ENCODE measurements around the gene MED12L.

The MED12L gene

DNA sequence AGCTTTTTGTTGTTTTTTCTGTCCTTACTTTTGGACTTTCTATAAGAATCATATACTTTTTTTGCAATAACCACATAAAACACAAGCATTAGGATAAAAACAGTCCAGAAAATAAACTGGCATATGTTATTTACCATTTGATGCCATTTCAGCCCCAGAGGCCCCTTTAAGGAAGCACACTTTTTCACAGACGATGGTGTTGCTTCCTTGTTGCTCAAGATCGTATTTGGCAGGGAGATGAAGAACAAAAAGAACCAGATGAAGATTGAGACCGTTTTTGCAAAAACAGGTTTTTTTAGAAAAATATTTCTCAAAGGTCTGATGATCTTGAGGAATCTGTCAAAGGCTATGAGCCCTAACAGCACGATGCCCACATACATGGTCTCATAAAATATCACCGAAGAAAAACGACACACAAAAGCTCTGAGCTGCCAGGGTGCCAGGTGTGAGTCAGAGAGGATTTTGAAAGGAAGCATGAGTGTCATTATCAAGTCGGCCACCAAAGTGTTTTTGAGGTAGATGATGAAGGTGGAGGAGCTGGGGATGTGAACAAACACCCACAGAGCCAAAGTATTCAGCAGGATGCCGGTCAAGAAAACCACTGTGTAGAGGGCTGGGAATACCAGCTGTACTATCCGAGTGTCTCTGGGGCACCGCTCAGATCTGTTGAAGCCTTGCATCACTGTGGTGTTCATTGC lies 243.0 kb downstream of the MED12L start:
- no peak for DNase-seq

- DNase-seq: no peak
Measured at GRCh38 chr3:151329363-151329762, 243.9 kb downstream of the MED12L start, which contains the start of gene P2RY13. Gene P2RY13, minus strand, starts transcription at chr3:151329549. Its CDS starts 21 bp downstream, at chr3:151329528.

DNA sequence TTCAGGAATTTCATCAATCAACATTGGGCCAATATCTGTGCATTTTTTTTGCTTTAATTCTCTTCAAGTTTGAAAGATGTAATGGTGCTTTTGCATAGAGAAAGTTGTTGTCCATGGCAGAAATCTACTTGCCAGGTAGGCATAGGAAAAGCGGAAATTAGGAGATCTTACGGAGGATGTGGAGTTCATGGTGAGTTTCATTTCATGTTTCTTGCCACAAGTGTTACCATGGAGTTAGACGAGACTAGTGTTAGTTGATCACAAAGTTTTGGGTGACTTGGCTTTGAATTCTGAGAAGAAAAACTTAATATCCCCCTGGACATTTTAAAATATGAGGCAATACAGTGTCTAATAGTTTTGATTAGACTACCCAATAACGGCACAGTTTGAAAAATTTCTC lies 244.9 kb downstream of the MED12L start:
- no peak for DNase-seq

DNA sequence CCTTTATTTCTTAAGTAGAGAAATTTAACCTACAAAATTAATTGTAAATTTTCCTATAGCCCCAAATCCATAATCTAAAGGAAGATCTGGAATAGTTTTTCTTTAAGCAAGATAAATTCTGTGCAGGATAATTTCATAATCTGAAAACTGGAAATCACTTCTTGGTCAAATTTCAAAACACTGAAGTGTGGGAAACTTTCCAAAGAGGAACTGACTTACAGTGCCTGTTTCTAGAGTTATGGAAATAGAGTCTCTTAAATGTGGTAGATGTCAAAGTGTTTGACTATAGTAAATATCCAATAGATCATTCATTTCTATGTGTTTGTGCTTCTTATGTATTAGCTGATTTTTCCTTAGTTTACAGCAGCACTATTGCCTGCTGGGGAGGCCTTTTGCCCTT lies 245.4 kb downstream of the MED12L start:
- no peak for DNase-seq

DNA sequence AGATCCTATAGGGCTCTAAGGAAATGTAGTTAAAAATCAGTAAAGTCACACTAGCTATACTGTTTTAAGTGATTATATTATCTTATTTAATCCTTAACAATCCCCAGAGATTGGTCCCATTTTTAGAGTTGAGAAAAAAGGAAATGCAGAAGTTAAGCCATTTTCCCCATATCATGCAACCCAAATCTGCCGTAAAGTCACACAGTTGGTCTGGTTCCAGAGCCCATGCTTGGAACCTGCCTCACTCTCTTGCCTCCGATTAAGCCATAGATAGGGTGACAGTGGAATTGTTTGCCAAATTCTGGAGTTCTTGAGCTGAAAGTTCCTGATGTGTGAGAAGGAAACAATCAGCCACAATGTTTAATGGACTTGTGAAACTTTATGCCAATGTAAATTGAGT lies 246.2 kb downstream of the MED12L start:
- DNase-seq: no peak

- no peak for DNase-seq
Measured at GRCh38 chr3:151345859-151346258, 260.4 kb downstream of the MED12L start.

- no peak for DNase-seq
Measured at GRCh38 chr3:151346292-151346691, 260.8 kb downstream of the MED12L start.

DNA sequence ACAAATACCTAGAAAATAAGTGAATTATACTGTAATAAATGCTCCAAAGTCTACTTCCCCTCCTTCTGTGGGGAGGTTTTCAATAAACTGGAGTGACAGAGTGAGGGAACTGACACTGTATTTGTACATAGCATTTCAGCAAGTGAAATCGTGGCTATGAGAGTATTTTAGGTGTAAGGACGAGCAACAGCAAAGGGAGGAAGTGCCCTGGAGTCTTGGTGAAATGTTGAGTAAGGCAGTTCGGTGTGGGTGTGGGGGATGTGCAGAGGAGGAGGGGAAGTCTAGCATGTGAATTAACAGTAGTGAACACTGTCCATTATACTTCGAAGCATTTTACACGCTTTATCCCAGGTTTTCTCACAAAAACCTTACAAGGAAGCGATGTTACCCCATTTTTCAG lies 262.0 kb downstream of the MED12L start:
- DNase-seq: no peak

DNA sequence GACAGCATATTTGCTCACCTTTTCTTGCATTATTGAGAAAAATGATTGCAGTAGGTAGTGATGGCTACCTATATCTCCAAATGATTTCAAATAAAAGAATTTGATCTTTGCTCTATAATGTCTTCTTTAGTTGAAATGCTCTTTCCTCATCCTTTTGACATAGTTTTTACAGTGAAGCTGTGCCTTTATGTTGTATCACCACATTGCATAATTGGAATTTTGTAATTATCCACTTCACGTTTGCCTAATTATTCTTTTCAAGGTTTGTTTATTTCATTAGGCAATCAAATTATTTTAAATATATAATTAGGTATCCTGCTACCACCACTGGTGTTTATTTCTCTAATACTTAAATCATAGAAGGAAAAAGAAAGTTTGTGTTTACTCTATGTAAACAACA lies 265.2 kb downstream of the MED12L start:
- no peak for DNase-seq

DNA sequence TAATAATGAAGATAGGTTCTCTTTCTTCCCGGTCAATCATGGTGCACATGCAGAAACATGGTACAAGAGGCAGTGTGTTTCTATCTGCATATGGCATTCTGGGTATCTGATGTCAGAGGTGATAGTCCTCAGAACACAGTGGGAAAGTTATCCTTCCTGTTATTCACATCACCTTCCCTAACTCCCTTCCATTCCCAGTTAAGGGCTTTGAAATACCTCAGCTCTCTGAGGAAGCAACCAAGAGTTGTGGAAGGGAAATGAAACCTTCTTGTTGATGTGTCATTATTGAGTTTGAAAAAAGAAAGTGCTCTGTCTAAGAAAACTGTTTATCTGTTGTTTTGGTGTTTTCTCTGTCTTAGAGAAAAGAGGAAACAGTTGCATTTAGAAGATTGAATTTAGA lies 265.8 kb downstream of the MED12L start:
- DNase-seq: no peak

DNA sequence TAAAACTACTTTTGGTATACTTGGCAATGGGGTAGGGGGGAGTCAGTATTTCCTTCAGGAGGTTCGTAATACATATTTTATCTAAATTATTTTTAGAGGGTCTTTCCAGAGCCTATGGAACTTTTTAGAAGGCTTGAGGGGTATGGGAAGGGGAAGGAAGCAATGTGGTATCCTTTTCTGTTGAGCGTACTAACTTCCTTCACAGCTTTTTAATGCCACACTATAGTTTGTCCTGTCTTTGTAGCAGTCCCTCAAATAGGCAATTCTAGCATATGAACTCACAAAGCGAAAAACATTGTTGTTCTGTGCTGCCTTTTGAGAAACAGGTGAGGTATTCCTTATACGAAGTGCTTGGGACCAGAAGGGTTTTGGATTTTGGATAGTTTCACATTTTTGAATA lies 266.2 kb downstream of the MED12L start:
- no peak for DNase-seq

GRCh38 chr3:151356794-151357462 lies 271.5 kb downstream of the MED12L start:
- peak; percentile 7 for DNase-seq

DNA sequence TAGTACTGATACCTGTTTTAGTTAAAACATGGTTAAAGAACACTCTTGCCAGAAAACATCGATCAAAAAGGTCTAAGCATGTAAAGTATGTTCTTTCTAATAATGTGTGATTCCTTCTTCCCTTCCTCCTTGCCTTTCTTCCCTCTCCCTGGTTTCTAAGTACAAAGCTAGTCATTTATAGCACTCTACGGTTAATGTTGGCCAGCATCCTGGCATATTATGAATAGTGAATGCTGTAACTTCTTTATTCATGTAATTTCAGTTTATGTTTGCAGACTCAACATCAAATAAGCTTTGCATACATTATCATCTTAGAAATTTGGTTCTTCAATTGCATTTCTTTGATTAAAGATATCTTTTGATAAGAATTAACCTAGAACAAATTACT lies 272.0 kb downstream of the MED12L start:
- no peak for DNase-seq

DNA sequence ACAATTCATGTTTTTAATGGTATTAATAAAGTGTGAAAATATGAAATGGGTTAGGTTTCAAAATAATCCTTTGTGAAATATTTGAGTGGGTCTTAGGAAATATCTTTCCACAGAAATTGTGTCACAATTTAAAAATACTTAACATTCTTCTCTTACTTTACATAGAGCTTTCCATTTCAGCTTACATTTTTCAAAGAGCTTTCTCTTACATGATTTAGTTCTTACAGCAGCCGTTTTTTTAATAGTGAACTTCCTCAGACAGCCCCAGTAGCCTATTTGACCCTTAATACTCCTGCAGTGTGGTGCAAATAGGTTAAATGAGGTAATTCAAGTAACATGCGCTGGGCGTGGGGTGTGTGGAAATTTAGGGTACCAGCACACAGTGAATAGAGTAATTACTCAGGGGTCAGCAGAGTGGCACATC lies 277.3 kb downstream of the MED12L start:
- DNase-seq: no peak

DNA sequence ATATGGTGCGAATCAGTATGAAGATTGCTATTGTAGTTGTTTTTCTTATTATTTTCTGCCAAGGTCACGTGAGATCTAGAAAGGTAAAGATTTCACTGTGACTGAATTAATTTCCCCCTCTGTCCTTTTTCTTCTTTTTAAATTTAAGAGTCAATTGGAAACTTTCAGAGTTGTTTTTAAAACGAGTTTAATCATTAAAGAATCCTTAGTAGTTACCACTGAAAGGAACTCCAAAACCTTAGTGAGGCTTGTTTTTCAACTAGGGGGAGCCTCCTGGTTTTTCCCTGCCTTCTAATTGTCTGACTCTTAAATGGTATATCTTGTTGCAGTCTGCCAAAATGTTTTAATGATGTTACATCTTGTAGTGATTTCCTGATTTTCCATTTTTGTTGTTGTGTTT lies 281.5 kb downstream of the MED12L start:
- no peak for DNase-seq

GRCh38 chr3:151367448-151367847 lies 282.0 kb downstream of the MED12L start:
- DNase-seq: no peak

- no peak for DNase-seq
Measured at GRCh38 chr3:151371526-151371925, 286.1 kb downstream of the MED12L start.

- no peak for DNase-seq
Measured at GRCh38 chr3:151372063-151372820, 286.8 kb downstream of the MED12L start.

DNA sequence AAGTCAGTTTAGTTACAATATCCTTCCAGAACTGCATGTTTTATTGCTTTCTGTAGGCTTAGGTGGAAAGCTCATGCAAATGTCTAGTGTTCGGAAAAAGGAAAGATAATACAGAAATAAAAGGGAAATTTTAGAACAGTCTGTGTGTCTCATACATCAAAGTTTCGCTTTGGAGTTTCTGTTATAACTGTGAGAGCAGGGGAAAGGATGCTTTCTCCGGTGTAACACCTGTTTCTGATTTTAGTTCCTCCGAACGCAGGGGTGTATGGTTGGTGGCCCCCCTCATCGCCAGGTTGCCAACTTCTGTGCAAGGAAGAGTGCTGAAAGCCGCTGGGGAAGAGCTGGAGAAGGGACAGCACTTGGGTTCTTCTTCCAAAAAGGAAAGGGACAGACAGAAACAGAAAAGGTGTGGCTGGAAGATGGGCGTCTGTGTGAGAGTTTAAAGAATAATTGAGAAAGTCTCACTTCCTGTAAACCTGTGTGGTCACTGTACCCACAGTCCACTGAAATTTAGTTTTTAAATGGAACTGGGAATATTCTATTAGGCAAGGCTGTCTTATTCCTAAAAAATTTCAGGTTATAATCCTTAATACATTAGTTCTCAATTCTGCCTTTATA lies 292.4 kb downstream of the MED12L start:
- no peak for DNase-seq

DNA sequence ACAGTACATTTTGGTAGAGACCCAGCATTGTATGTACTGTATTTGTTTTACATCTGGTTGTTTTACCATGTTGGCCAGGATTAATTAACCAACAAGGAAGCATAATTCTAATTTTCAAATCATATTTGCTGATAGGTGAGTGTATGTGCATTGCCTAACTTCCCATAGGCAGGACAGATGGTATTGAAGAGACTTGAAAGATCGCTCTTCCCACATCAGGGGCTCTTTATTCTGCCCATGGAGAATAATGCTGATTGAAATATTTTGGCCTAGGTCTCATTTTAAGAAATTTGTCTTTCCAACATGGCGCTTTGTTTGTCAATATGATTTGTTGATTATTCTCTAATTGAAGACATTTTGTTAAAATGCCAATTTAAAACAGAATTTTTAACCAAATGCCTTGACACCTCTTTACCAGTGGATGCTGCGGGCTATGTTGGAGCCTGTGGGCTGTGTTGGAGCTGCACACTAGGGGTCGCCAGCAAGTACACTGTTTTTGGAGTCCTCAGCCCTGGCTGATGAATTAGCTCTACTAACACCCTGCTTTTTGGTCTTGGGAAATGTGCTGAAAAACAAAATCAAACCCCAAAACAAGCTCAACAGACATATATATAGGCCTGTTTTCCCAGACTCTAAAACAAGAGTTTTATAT lies 293.7 kb downstream of the MED12L start:
- DNase-seq: peak; percentile 67

- no peak for DNase-seq
Measured at GRCh38 chr3:151382671-151383070, 297.2 kb downstream of the MED12L start.

DNA sequence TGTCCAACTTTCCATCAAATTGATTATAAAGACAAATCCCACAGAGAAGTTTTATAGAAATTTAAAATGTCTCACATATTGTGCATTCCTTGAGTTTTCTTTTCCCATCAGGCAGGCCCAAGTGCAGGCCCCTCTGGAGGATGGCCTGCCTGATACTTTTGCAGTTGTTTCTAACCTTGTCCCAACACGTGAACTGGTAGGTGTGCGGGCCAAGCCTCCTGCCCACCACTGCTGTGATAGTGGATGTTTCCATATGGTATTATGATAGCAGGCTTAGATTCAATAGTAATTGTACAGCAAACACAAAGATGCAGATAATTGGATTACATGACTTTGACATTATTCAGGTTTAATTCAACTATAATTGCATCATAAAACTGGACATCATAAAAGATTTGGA lies 297.6 kb downstream of the MED12L start:
- DNase-seq: peak; percentile 50

DNA sequence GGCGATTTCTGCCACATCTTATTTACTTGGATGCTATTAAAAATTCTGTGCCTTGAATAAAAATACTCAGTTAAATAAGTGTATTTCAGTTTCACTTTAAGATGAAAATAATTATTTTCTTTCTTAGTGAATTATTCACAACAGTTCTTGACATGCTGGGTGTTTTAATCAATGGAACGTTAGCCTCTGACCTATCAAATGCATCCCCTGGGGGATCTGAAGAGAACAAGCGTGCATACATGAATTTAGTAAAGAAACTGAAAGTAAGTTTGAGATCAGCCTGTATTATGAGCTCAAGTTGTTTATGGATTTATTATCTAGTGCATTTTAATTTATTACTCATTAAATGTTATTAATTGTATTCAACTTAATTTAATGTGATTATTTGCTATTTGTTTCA lies 298.5 kb downstream of the MED12L start:
- DNase-seq: no peak

Data from NCI-H82 (cell line).